Stimulated activated CD4-positive, alpha-beta T cell treated with anti-CD3 and anti-CD28 coated beads, TNF-alpha, amount 100 ng/mL, for 48 hours (primary cell): ENCODE results near the gene MED13.
"Not testable (repeated sequence)": the region's sequence is repeated elsewhere in the genome, so short reads cannot be mapped to it uniquely, and the experiment has no call there.

ENCODE experiments used
- DNase-seq, 3 donors: peaks; one replicate each; pipeline ENCODE4 v3.0.0-alpha.2; 2020; ENCODE audit warnings: low read depth in 3 of 3

Gene MED13

GRCh38 chr17:61997664-61998063 lies 67.4 kb downstream of the MED13 start:
- DNase-seq = no peak

- no peak for DNase-seq
Observed at GRCh38 chr17:61996916-61997605, 68.0 kb downstream of the MED13 start.

DNA sequence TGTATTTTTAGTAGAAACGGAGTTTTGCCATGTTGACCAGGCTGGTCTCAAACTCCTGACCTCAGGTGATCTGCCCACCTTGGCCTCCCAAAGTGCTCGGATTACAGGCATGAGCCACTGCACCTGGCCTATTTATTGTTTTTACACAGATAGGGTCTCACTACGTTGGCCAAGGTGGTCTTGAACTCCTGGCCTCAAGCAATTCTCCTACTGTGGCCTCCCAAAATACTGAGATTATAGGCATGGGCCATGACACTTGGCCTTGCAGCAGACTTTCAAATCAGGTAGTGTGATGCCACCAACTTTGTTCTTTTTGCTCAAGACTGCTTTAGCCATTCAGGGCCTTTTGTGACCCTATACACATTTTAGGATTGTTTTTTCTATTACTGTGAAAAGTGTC lies 75.6 kb downstream of the MED13 start:
- no peak for DNase-seq

- DNase-seq = no peak
Observed at GRCh38 chr17:61986898-61987297, 78.2 kb downstream of the MED13 start.

GRCh38 chr17:61984821-61985220 lies 80.3 kb downstream of the MED13 start:
- no peak for DNase-seq

GRCh38 chr17:61981323-61981722 lies 83.8 kb downstream of the MED13 start:
- no peak for DNase-seq

GRCh38 chr17:61980535-61980934 lies 84.5 kb downstream of the MED13 start:
- no peak for DNase-seq

DNA sequence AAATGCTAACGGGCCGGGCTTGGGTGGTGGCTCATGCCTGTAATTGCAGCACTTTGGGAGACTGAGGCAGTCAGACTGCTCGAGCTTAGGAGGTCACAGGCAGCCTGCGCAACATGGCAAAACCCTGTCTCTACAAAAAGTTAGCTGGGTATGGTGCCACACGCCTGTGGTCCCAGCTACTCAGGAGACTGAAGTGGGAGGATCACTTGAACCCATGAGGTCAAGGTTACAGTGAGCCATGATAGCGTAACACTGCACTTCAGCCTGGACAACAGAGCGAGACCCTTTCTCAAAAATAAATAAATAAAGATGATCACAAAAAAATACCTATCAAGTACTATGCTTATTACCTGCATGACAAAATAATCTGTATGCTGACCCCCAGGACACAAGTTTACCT lies 91.0 kb downstream of the MED13 start:
- no peak for DNase-seq

DNA sequence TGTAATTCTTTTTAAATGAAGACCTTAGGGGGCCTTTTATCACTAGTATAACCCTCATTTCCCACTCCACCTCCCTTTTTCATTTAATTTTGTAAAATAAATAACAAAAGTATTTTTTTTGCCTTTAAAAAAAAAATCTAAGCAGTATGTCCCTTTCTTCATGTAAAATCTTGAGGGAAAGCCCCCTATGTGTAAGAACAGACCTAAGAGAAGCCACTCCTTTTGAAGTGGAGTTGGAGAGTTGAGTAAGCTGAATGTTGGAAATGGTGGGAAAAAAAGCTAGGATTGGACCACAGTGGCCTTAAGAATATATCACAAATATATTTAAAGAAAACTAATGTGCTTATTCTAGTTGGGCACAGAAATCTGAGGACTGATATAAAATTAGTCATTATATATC lies 92.8 kb downstream of the MED13 start:
- DNase-seq = no peak

DNA sequence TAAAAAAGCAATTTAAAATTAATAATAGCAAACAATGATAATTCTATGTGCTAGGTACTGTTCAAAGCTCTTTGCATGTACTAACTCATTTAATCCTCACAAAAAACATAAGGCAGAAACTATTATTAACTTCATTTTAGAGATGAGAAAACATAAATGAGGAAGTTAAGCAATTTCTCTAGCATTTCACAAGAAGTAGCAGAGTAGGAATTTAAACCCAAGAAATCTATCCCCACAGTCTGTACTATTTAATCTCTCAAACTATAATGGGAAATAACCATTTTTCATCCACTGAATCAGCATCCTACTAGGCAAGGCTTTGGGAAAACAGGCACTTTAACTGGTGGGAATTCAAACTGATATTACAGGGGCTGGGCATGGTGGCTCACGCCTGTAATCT lies 95.0 kb downstream of the MED13 start:
- no peak for DNase-seq

GRCh38 chr17:61968757-61969156 lies 96.3 kb downstream of the MED13 start:
- DNase-seq = no peak

DNA sequence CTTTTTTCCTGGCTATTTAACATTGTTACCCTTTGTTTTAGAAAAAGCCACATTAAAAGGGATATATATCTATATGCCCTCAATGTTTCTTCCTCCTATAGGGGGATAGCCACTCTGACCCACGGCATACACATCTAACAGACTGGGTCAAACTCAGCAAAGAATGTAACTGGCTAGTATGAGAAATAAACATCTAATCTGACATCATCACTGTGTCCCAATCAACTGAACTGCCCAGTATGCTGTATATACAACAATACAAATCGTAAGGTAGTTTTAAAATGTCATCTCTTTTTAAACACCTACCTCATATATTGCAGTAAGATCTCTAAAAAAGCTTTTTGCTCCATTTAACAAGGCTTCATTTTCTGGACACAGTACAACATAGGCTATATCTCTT lies 97.3 kb downstream of the MED13 start:
- DNase-seq = no peak

GRCh38 chr17:61966191-61966590 lies 98.9 kb downstream of the MED13 start:
- DNase-seq = no peak

GRCh38 chr17:61955619-61956018 lies 109.5 kb downstream of the MED13 start:
- DNase-seq = no peak

DNA sequence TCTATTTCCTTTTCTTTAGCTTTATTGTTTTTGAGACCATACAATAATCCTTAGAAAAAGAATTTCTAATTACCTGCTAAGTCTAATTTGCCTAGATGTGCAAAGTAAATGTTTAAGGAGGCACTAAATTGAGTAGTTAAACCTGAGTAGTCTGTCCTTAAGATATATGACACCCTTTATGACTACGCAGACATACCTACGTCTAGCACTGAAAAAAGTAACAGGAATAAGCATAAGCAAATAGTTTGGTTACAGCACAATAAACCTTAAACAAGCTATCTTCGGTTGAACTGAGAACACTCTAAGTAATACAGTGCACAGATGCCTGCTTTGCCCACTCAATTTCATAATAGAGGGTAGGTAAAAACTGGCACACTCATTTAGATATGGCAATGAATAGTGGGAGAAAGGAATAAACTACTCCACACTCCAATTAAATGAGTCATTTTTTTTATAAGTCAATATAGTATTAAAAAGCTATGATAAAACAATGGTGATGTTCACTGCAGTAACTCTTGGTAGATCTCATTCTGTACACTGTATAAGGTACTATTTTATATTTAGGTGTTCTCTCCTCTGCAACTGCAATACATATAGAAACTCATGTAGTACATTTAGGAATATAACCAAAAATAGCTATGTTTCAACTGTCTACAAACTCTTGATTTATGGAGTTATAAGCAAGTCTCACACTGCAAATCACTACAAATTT lies 117.6 kb downstream of the MED13 start:
- no peak for DNase-seq

- DNase-seq = no peak
Observed at GRCh38 chr17:61946359-61946758, 118.7 kb downstream of the MED13 start.

- DNase-seq = no peak
Observed at GRCh38 chr17:61943117-61943516, 122.0 kb downstream of the MED13 start.

- DNase-seq = no peak
Observed at GRCh38 chr17:61942085-61942484, 123.0 kb downstream of the MED13 start.

- no peak for DNase-seq
Observed at GRCh38 chr17:61928101-61928436, 137.0 kb downstream of the MED13 start.

GRCh38 chr17:61927208-61928100 lies 137.6 kb downstream of the MED13 start, which contains the start of gene INTS2:
Gene INTS2 (minus strand): TSS chr17:61927982. CDS start chr17:61926644, 1,338 bp downstream.
- DNase-seq = peak; percentile 88 to 91 (median 91)

DNA sequence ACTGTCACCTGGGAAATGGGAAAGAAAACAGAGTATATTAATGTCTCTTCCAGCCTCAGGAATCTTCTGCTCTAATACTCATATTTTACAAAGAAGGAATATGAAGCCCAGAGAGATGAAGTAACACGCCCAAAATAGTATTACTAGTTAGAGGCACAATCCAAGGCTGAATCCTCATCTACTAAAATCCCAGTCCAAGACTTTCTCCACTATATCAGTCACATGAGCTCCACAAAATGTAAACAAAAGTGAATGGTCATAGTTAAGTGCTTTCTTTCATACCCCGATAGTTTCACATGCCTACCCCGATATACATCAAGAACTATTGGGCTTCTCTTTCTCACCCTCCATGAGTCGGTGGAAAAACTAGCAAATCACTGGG lies 138.3 kb downstream of the MED13 start:
- DNase-seq = no peak

DNA sequence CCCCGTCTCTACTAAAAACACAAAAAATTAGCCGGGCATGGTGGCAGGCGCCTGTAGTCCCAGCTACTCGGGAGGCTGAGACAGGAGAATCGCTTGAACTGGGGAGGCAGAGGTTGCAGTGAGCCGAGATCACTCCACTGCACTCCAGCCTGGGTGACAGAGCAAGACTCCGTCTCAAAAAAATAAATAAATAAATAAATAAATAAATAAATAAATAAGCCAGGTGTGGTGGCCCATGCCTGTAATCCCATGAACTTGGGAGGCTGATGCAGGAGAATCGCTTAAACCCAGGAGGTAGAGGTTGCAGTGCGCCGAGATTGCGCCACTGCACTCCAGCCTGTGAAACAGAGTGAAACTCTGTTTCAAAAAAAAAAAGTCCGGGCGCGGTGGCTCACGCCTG lies 149.9 kb downstream of the MED13 start:
- not testable (repeated sequence) for DNase-seq
